Esophagus squamous epithelium (tissue), 4 donors: ENCODE data around the gene ANO10.

Experiments used
- POLR2A ChIP-seq, 4 donors: fragments of 450-650 bp; IDR thresholded peaks; one replicate each; pipeline ENCODE4 v1.6.1; 2017; ENCODE audit warnings: antibody characterized with exemption in 4 of 4, mild to moderate bottlenecking in 4 of 4, moderate library complexity in 3 of 4
- TF ChIP-seq, protein P1 (sequence below), 6 experiments: fragments of 450-650 bp in 4 of 6; fragments of 200-600 bp in 2 of 6; sonication (generic) in 2 of 6; IDR thresholded peaks; one replicate each; pipeline ENCODE4 v1.5.1; 2016 to 2019; ENCODE audit warnings: antibody characterized with exemption in 6 of 6, mild to moderate bottlenecking in 4 of 6, moderate library complexity in 4 of 6

DNA sequence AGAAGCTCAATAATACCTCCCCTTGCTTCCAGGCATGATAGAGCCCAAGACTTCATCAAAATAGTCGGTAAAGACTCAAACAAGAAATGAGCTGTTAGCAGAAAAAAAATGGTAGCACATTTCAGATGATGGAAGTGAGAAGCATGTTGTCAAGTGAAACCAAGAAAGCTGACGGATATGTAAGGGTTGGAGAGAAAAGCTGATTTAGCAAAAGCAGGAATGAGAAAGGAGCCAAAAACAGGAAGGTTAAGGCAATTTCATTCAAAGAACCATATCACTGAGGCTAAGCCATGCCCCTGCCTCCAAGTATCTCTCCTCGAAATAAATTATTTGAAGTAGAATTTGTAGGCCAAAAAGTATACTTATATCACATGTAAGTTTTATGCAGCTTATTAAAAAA is 88.8 kb downstream of the ANO10 start:
- TF ChIP-seq POLR2A (IDR thresholded peaks at IDR 0.05): no peak
- TF ChIP-seq, protein P1, sequence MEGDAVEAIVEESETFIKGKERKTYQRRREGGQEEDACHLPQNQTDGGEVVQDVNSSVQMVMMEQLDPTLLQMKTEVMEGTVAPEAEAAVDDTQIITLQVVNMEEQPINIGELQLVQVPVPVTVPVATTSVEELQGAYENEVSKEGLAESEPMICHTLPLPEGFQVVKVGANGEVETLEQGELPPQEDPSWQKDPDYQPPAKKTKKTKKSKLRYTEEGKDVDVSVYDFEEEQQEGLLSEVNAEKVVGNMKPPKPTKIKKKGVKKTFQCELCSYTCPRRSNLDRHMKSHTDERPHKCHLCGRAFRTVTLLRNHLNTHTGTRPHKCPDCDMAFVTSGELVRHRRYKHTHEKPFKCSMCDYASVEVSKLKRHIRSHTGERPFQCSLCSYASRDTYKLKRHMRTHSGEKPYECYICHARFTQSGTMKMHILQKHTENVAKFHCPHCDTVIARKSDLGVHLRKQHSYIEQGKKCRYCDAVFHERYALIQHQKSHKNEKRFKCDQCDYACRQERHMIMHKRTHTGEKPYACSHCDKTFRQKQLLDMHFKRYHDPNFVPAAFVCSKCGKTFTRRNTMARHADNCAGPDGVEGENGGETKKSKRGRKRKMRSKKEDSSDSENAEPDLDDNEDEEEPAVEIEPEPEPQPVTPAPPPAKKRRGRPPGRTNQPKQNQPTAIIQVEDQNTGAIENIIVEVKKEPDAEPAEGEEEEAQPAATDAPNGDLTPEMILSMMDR (IDR thresholded peaks at IDR 0.05): no peak
